ENCODE results near the gene BAIAP2L2. TPM values are rescaled to one million over a fixed set of nuclear protein-coding genes. Genes with fewer than 3 reads are reported as not detected.
"Not testable (repeated sequence)": the region's sequence is repeated elsewhere in the genome, so short reads cannot be mapped to it uniquely, and the experiment has no call there.

Gene BAIAP2L2
- polyA plus RNA-seq, 1 donor = 119 TPM

- not testable (repeated sequence) for H3K4me3 ChIP-seq (ENCODE audit: low read length); DNase-seq; H3K27ac ChIP-seq (ENCODE audit: low read length); H3K9me3 ChIP-seq (ENCODE audit: control insufficient read depth, low read depth, low read length); H3K27me3 ChIP-seq (ENCODE audit: control insufficient read depth, insufficient read depth, low read length); H3K4me1 ChIP-seq (ENCODE audit: control insufficient read depth, insufficient read depth, low read length)
- WGBS (ENCODE audit: insufficient coverage, low lambda C conversion rate) = no CpG with 5 or more reads among the region's 2 CpGs
- peaks cover 16% of the 10 kb centered on the region for H3K36me3 ChIP-seq (ENCODE audit: control insufficient read depth, insufficient read depth, low read length)
These were observed 8.3 kb upstream of the BAIAP2L2 start for GRCh38 chr22:38118747-38119146.

GRCh38 chr22:38118182-38118581, 7.7 kb upstream of the BAIAP2L2 start:
- Histone ChIP-seq H3K27me3 (ENCODE audit: control insufficient read depth, insufficient read depth, low read length) (no peaks in the 10 kb centered on the region), H3K27ac (ENCODE audit: low read length) (no peak overlapping the region), H3K36me3 (ENCODE audit: control insufficient read depth, insufficient read depth, low read length) (peaks cover 16% of the 10 kb centered on the region), H3K4me3 (ENCODE audit: low read length) (no peak overlapping the region), H3K4me1 (ENCODE audit: control insufficient read depth, insufficient read depth, low read length) (peaks cover 3% of the 10 kb centered on the region), H3K9me3 (ENCODE audit: control insufficient read depth, low read depth, low read length) (no peaks in the 10 kb centered on the region)
- DNase-seq = no peak
- WGBS (ENCODE audit: insufficient coverage, low lambda C conversion rate) = no CpG with 5 or more reads among the region's 3 CpGs

- not testable (repeated sequence) for DNase-seq; H3K27ac ChIP-seq (ENCODE audit: low read length); H3K9me3 ChIP-seq (ENCODE audit: control insufficient read depth, low read depth, low read length); H3K27me3 ChIP-seq (ENCODE audit: control insufficient read depth, insufficient read depth, low read length); H3K4me3 ChIP-seq (ENCODE audit: low read length); H3K4me1 ChIP-seq (ENCODE audit: control insufficient read depth, insufficient read depth, low read length)
- peaks cover 16% of the 10 kb centered on the region for H3K36me3 ChIP-seq (ENCODE audit: control insufficient read depth, insufficient read depth, low read length)
- WGBS (ENCODE audit: insufficient coverage, low lambda C conversion rate) = no CpG with 5 or more reads among the region's 10 CpGs
These were observed 7.1 kb upstream of the BAIAP2L2 start for GRCh38 chr22:38117556-38117955.

GRCh38 chr22:38115423-38116205, 5.1 kb upstream of the BAIAP2L2 start:
- Histone ChIP-seq H3K4me1 (ENCODE audit: control insufficient read depth, insufficient read depth, low read length) (peaks cover 28% of the 10 kb centered on the region), H3K4me3 (ENCODE audit: low read length) (no peak overlapping the region), H3K36me3 (ENCODE audit: control insufficient read depth, insufficient read depth, low read length) (peaks cover 16% of the 10 kb centered on the region), H3K27ac (ENCODE audit: low read length) (no peak overlapping the region), H3K9me3 (ENCODE audit: control insufficient read depth, low read depth, low read length) (peaks cover 2% of the 10 kb centered on the region), H3K27me3 (ENCODE audit: control insufficient read depth, insufficient read depth, low read length) (no peaks in the 10 kb centered on the region)
- DNase-seq = no peak
- no CpG with 5 or more reads among the region's 31 CpGs for WGBS (ENCODE audit: insufficient coverage, low lambda C conversion rate)

- WGBS (ENCODE audit: insufficient coverage, low lambda C conversion rate) = no CpG with 5 or more reads among the region's 32 CpGs
- Histone ChIP-seq H3K36me3 (ENCODE audit: control insufficient read depth, insufficient read depth, low read length) (peaks cover 16% of the 10 kb centered on the region), H3K27me3 (ENCODE audit: control insufficient read depth, insufficient read depth, low read length) (no peaks in the 10 kb centered on the region), H3K9me3 (ENCODE audit: control insufficient read depth, low read depth, low read length) (peaks cover 2% of the 10 kb centered on the region), H3K4me3 (ENCODE audit: low read length) (no peak overlapping the region), H3K4me1 (ENCODE audit: control insufficient read depth, insufficient read depth, low read length) (peaks cover 29% of the 10 kb centered on the region), H3K27ac (ENCODE audit: low read length) (no peak overlapping the region)
- peak; percentile 69 to 74 for DNase-seq
These were observed 4.3 kb upstream of the BAIAP2L2 start for GRCh38 chr22:38114484-38115398.

- H3K27me3 ChIP-seq (ENCODE audit: control insufficient read depth, insufficient read depth, low read length) = no peaks in the 10 kb centered on the region
- peak overlapping the region; percentile 12 for H3K4me3 ChIP-seq (ENCODE audit: low read length)
- peaks cover 2% of the 10 kb centered on the region for H3K9me3 ChIP-seq (ENCODE audit: control insufficient read depth, low read depth, low read length)
- peak overlapping the region; percentile 100 for H3K27ac ChIP-seq (ENCODE audit: low read length)
- peaks cover 30% of the 10 kb centered on the region for H3K36me3 ChIP-seq (ENCODE audit: control insufficient read depth, insufficient read depth, low read length)
- H3K4me1 ChIP-seq (ENCODE audit: control insufficient read depth, insufficient read depth, low read length) = peaks cover 53% of the 10 kb centered on the region
- DNase-seq = peak in 1 of 2 donors; percentile 73
- no CpG with 5 or more reads among the region's 22 CpGs for WGBS (ENCODE audit: insufficient coverage, low lambda C conversion rate)
These were observed 1.9 kb upstream of the BAIAP2L2 start for GRCh38 chr22:38112381-38112780.

- Histone ChIP-seq H3K27ac (ENCODE audit: low read length) (peak overlapping the region; percentile 100), H3K4me3 (ENCODE audit: low read length) (peak overlapping the region; percentile 73), H3K4me1 (ENCODE audit: control insufficient read depth, insufficient read depth, low read length) (peaks cover 56% of the 10 kb centered on the region), H3K36me3 (ENCODE audit: control insufficient read depth, insufficient read depth, low read length) (peaks cover 35% of the 10 kb centered on the region), H3K9me3 (ENCODE audit: control insufficient read depth, low read depth, low read length) (peaks cover 2% of the 10 kb centered on the region), H3K27me3 (ENCODE audit: control insufficient read depth, insufficient read depth, low read length) (no peaks in the 10 kb centered on the region)
- no CpG with 5 or more reads among the region's 11 CpGs for WGBS (ENCODE audit: insufficient coverage, low lambda C conversion rate)
- DNase-seq = peak in 1 of 2 donors; percentile 70
These were observed 1.5 kb upstream of the BAIAP2L2 start for GRCh38 chr22:38111925-38112355.

- Histone ChIP-seq H3K36me3 (ENCODE audit: control insufficient read depth, insufficient read depth, low read length) (peaks cover 38% of the 10 kb centered on the region), H3K9me3 (ENCODE audit: control insufficient read depth, low read depth, low read length) (peaks cover 2% of the 10 kb centered on the region), H3K4me1 (ENCODE audit: control insufficient read depth, insufficient read depth, low read length) (peaks cover 56% of the 10 kb centered on the region), H3K27me3 (ENCODE audit: control insufficient read depth, insufficient read depth, low read length) (no peaks in the 10 kb centered on the region), H3K4me3 (ENCODE audit: low read length) (peak overlapping the region; percentile 73), H3K27ac (ENCODE audit: low read length) (peak overlapping the region; percentile 100)
- WGBS (ENCODE audit: insufficient coverage, low lambda C conversion rate) = no CpG with 5 or more reads among the region's 30 CpGs
- DNase-seq = peak; percentile 87 to 94
These were observed 674 bp upstream of the BAIAP2L2 start for GRCh38 chr22:38110863-38111852.

GRCh38 chr22:38109371-38110001, 998 bp downstream of the BAIAP2L2 start:
- H3K27ac ChIP-seq (ENCODE audit: low read length) = peak overlapping the region; percentile 100
- no peaks in the 10 kb centered on the region for H3K27me3 ChIP-seq (ENCODE audit: control insufficient read depth, insufficient read depth, low read length)
- H3K36me3 ChIP-seq (ENCODE audit: control insufficient read depth, insufficient read depth, low read length) = peaks cover 37% of the 10 kb centered on the region
- peak in 1 of 2 donors; percentile 82 for DNase-seq
- peaks cover 2% of the 10 kb centered on the region for H3K9me3 ChIP-seq (ENCODE audit: control insufficient read depth, low read depth, low read length)
- WGBS (ENCODE audit: insufficient coverage, low lambda C conversion rate) = no CpG with 5 or more reads among the region's 22 CpGs
- peaks cover 56% of the 10 kb centered on the region for H3K4me1 ChIP-seq (ENCODE audit: control insufficient read depth, insufficient read depth, low read length)
- H3K4me3 ChIP-seq (ENCODE audit: low read length) = peak overlapping the region; percentile 73
